ENCODE results near the gene TXNRD2. TPM values are rescaled to one million over a fixed set of nuclear protein-coding genes. Genes with fewer than 3 reads are reported as not detected.
"Not testable (repeated sequence)": the region's sequence is repeated elsewhere in the genome, so short reads cannot be mapped to it uniquely, and the experiment has no call there.

TXNRD2 gene
- total RNA-seq, 1 experiment from 2014 or later, result 22.9 TPM

DNA sequence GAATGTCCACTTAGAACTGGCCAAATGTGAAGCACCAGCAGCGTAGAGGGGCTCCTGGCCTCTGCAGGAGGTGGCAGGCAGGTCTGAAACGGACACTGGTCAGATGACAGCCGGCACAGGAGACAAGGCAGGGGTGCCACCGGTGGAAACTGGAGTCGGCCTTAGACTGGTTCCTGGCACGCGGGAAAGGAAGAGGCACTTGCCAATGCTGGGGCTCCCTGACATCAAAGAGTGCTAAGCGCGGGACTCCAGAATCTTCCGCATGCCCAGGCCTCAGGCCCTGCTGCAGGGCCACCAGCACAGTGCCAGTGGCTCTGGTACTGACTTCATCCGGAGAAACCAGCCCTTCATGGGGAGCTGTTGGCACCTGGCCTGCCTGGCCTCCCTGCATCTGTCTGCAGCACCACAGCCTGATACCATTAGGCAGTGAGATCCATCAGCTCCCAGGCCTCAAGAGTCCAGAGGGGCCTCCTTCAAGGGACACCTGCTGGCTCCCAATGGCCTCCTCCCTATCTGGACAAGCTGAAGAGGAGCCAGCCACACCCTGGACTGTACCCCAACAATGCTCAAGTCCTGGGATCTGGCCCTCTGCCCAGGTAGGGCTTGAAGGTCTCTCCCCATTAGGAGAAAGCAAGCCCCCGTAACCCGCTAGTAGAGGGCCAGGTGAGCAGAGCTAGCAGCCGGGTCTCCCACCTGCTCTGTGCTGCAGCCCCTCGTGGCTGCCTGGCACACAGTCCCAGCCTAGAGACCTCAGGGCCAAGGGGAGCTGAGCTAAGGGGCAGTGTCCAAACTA lies 57.3 kb downstream of the TXNRD2 start:
- H3K9me3 ChIP-seq (ENCODE audit: control insufficient read depth, low read depth, low read length), result no peaks in the 10 kb centered on the region
- peak overlapping the region in 1 of 3 experiments; percentile 57; a peak in 1 of 7 replicates for H3K27ac Mint-ChIP-seq
- no peak overlapping the region for H2BK15ac ChIP-seq (ENCODE audit: low read depth, low read length)
- H3K4ac ChIP-seq (ENCODE audit: low read depth, low read length), result no peak overlapping the region
- no peak overlapping the region for H3K56ac ChIP-seq (ENCODE audit: insufficient read length, low read depth, low read length)
- no peak overlapping the region for H3K4me3 Mint-ChIP-seq
- H4K91ac ChIP-seq (ENCODE audit: insufficient read length, low read depth, low read length), result peak overlapping the region; percentile 24
- H4K5ac ChIP-seq (ENCODE audit: insufficient read length, low read depth, low read length), result no peak overlapping the region
- no peaks in the 10 kb centered on the region for H4K20me1 ChIP-seq (ENCODE audit: control insufficient read depth, insufficient read depth, insufficient read length)
- no peak overlapping the region for H2BK5ac ChIP-seq (ENCODE audit: insufficient read length, low read length)
- DNase-seq, result no peak
- no peaks in the 10 kb centered on the region; the same call in 1 of the 2 replicates for H3K79me2 ChIP-seq (ENCODE audit: insufficient read depth, low read length)
- peaks cover 27% of the 10 kb centered on the region in 2 experiments for H3K4me1 Mint-ChIP-seq
- H3K14ac ChIP-seq (ENCODE audit: insufficient read depth, low read length), result no peak overlapping the region; the same call in 1 of the 2 replicates
- no peak overlapping the region for H2BK20ac ChIP-seq (ENCODE audit: low read depth, low read length, poor library complexity, severe bottlenecking)
- H2BK12ac ChIP-seq (ENCODE audit: insufficient read length, low read depth, low read length), result peak overlapping the region; percentile 11
- TF ChIP-seq CTCF (conservative IDR thresholded peaks at IDR 0.05), result no peak
- peaks cover 2% of the 10 kb centered on the region; the same call in 1 of the 2 replicates for H3K4me1 ChIP-seq (ENCODE audit: insufficient read depth, low read length)
- no peak overlapping the region for H3K9ac ChIP-seq (ENCODE audit: extremely low read depth, insufficient read length, low read length)
- H2AFZ ChIP-seq (ENCODE audit: low read length), result no peak overlapping the region
- no peaks in the 10 kb centered on the region for H3K79me1 ChIP-seq (ENCODE audit: insufficient read depth, low read depth, low read length, poor library complexity, severe bottlenecking)
- H4K8ac ChIP-seq (replicated peaks; ENCODE audit: insufficient read length, low read depth, low read length), result no peak overlapping the region
- no peak overlapping the region for H2AK5ac ChIP-seq (ENCODE audit: insufficient read length, low read length)
- no peak overlapping the region for H3K23ac ChIP-seq (ENCODE audit: insufficient read length, low read depth, low read length)
- H3K9me3 Mint-ChIP-seq, result no peaks in the 10 kb centered on the region
- H3K4me2 ChIP-seq (ENCODE audit: insufficient read depth, insufficient read length, low read length), result no peak overlapping the region
- H3K23me2 ChIP-seq (ENCODE audit: insufficient read length, low read depth, low read length, poor library complexity, severe bottlenecking), result no peaks in the 10 kb centered on the region
- no peaks in the 10 kb centered on the region for H3K36me3 Mint-ChIP-seq (ENCODE audit: insufficient read depth in 1 of 3, low read depth in 3 of 3)
- no peak overlapping the region for H3K18ac ChIP-seq (ENCODE audit: insufficient read length, low read depth, low read length)
- WGBS (ENCODE audit: extremely low coverage, insufficient read length, low lambda C conversion rate), result no CpG with 5 or more reads among the region's 15 CpGs
- no peak overlapping the region for H2BK120ac ChIP-seq (ENCODE audit: low read depth, low read length, poor library complexity, severe bottlenecking)
- H3T11ph ChIP-seq (ENCODE audit: low read length), result no peak overlapping the region
- H3K27ac ChIP-seq (ENCODE audit: insufficient read length, low read depth, low read length), result no peak overlapping the region
- H3K27me3 Mint-ChIP-seq (ENCODE audit: low read depth), result no peaks in the 10 kb centered on the region; the same call in 1 of the 2 replicates
- no peaks in the 10 kb centered on the region for H3K27me3 ChIP-seq (ENCODE audit: insufficient read depth, low read length)

GRCh38 chr22:19883446-19883845 lies 58.2 kb downstream of the TXNRD2 start:
- not testable (repeated sequence) for H3K23ac ChIP-seq (ENCODE audit: insufficient read length, low read depth, low read length); H4K8ac ChIP-seq (replicated peaks; ENCODE audit: insufficient read length, low read depth, low read length); H3K9me3 Mint-ChIP-seq; H2AFZ ChIP-seq (ENCODE audit: low read length); H2BK5ac ChIP-seq (ENCODE audit: insufficient read length, low read length); H3K4me3 Mint-ChIP-seq; H2BK20ac ChIP-seq (ENCODE audit: low read depth, low read length, poor library complexity, severe bottlenecking); H2BK15ac ChIP-seq (ENCODE audit: low read depth, low read length); H3K79me2 ChIP-seq (ENCODE audit: insufficient read depth, low read length); H3K23me2 ChIP-seq (ENCODE audit: insufficient read length, low read depth, low read length, poor library complexity, severe bottlenecking); H4K20me1 ChIP-seq (ENCODE audit: control insufficient read depth, insufficient read depth, insufficient read length); H3T11ph ChIP-seq (ENCODE audit: low read length); H3K36me3 Mint-ChIP-seq (ENCODE audit: insufficient read depth in 1 of 3, low read depth in 3 of 3); H3K14ac ChIP-seq (ENCODE audit: insufficient read depth, low read length); H3K79me1 ChIP-seq (ENCODE audit: insufficient read depth, low read depth, low read length, poor library complexity, severe bottlenecking); H3K56ac ChIP-seq (ENCODE audit: insufficient read length, low read depth, low read length); H3K27ac ChIP-seq (ENCODE audit: insufficient read length, low read depth, low read length); DNase-seq; H2BK120ac ChIP-seq (ENCODE audit: low read depth, low read length, poor library complexity, severe bottlenecking); H3K18ac ChIP-seq (ENCODE audit: insufficient read length, low read depth, low read length); H3K9me3 ChIP-seq (ENCODE audit: control insufficient read depth, low read depth, low read length); H2BK12ac ChIP-seq (ENCODE audit: insufficient read length, low read depth, low read length); H3K27me3 Mint-ChIP-seq (ENCODE audit: low read depth); H3K27ac Mint-ChIP-seq; H3K4me2 ChIP-seq (ENCODE audit: insufficient read depth, insufficient read length, low read length); H3K27me3 ChIP-seq (ENCODE audit: insufficient read depth, low read length); H3K4ac ChIP-seq (ENCODE audit: low read depth, low read length); H3K4me1 ChIP-seq (ENCODE audit: insufficient read depth, low read length); H2AK5ac ChIP-seq (ENCODE audit: insufficient read length, low read length); H3K9ac ChIP-seq (ENCODE audit: extremely low read depth, insufficient read length, low read length); H4K5ac ChIP-seq (ENCODE audit: insufficient read length, low read depth, low read length)
- no CpG with 5 or more reads among the region's 8 CpGs for WGBS (ENCODE audit: extremely low coverage, insufficient read length, low lambda C conversion rate)
- peak overlapping the region; percentile 88 for H4K91ac ChIP-seq (ENCODE audit: insufficient read length, low read depth, low read length)
- peaks cover 29% of the 10 kb centered on the region in 2 experiments for H3K4me1 Mint-ChIP-seq
